MM.1S (cell line): ENCODE data around the gene CDYL.

ENCODE experiments used
- DNase-seq: peaks from one replicate; pipeline ENCODE4 v3.0.0-alpha.2; 2015
- H2AFZ ChIP-seq: fragments of 300-600 bp; sonication (generic); 2 replicates; pipeline ENCODE4 v1.6.0; 2016; ENCODE audit warnings: antibody characterized with exemption, low read length
- H3F3A ChIP-seq: fragments of 300-600 bp; sonication (generic); 2 replicates; pipeline ENCODE4 v1.6.1; 2016; ENCODE audit warnings: mild to moderate bottlenecking, antibody characterized with exemption, low read length, moderate library complexity, mixed read lengths; ENCODE audit not compliant: insufficient read depth
- H3K27ac ChIP-seq: fragments of 300-600 bp; sonication (generic); 2 replicates; pipeline ENCODE4 v1.5.1; 2016; ENCODE audit warnings: mild to moderate bottlenecking, low read length
- H3K27me3 ChIP-seq: fragments of 300-600 bp; sonication (generic); replicated peaks from 2 replicates; pipeline ENCODE4 v1.6.0; 2016; ENCODE audit warnings: low read length; ENCODE audit not compliant: insufficient read depth
- H3K36me3 ChIP-seq: fragments of 300-600 bp; sonication (generic); replicated peaks from 2 replicates; pipeline ENCODE4 v1.6.1; 2016; ENCODE audit warnings: mild to moderate bottlenecking, low read length, mixed read lengths; ENCODE audit not compliant: insufficient read depth
- H3K4me1 ChIP-seq: fragments of 300-600 bp; sonication (generic); 2 replicates; pipeline ENCODE4 v1.6.1; 2016; ENCODE audit warnings: low read length, mixed read lengths
- H3K4me2 ChIP-seq: fragments of 300-600 bp; sonication (generic); 2 replicates; pipeline ENCODE4 v1.6.0; 2016; ENCODE audit warnings: low read depth, low read length
- H3K4me3 ChIP-seq: fragments of 300-600 bp; sonication (generic); 2 replicates; pipeline ENCODE4 v1.5.1; 2016; ENCODE audit warnings: low read length, mixed read lengths
- H3K79me2 ChIP-seq: fragments of 300-600 bp; sonication (generic); 2 replicates; pipeline ENCODE4 v1.6.1; 2016; ENCODE audit warnings: mixed run types, low read length, mixed read lengths
- H3K9ac ChIP-seq: fragments of 300-600 bp; sonication (generic); 2 replicates; pipeline ENCODE4 v1.6.1; 2016; ENCODE audit warnings: low read length, mixed read lengths
- H3K9me2 ChIP-seq: fragments of 300-600 bp; sonication (generic); replicated peaks from 2 replicates; pipeline ENCODE4 v1.6.1; 2016; ENCODE audit warnings: mild to moderate bottlenecking, low read length, mixed read lengths; ENCODE audit not compliant: insufficient read depth
- H3K9me3 ChIP-seq: fragments of 300-600 bp; sonication (generic); replicated peaks from 2 replicates; pipeline ENCODE4 v1.6.1; 2016; ENCODE audit warnings: mild to moderate bottlenecking, low read length, mixed read lengths; ENCODE audit not compliant: insufficient read depth
- H4K20me1 ChIP-seq: fragments of 300-600 bp; sonication (generic); 2 replicates; pipeline ENCODE4 v1.6.1; 2016; ENCODE audit warnings: mild to moderate bottlenecking, low read length, moderate library complexity, mixed read lengths; ENCODE audit not compliant: insufficient read depth
- EZH2 ChIP-seq: fragments of 300-600 bp; sonication (generic); optimal IDR thresholded peaks from 2 replicates; pipeline ENCODE3; 2017; ENCODE audit warnings: low read depth, mild to moderate bottlenecking, antibody characterized with exemption, low read length, mixed read lengths
- EZH2phosphoT487 ChIP-seq: fragments of 300-600 bp; sonication (generic); IDR thresholded peaks from 2 replicates; pipeline ENCODE4 v1.6.1; 2018; ENCODE audit warnings: antibody characterized with exemption, low read length
- TF ChIP-seq, protein P1 (sequence below): fragments of 300-600 bp; sonication (generic); IDR thresholded peaks from 2 replicates; pipeline ENCODE4 v1.5.1; 2016; ENCODE audit warnings: antibody characterized with exemption, low read length, mixed read lengths

CDYL gene

DNA sequence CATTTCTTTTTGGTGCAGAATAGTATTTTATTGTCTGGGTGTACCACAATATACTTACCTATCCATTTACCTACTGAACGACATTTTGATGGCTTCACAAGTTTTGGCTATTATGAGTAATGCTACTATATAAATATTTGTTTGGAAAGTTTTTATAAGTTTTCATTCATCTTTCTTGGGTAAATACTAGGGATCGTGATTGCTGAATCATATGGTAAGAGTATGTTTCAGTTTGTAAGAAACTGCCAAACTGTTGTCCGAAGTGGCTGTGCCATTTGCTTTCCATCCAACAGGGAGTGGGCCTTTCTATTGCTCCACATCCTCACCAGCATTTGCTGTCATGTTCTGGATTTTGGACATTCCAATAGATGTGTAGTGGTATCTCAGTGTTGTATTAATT is 104.2 kb downstream of the CDYL start:
- Histone ChIP-seq H3K79me2 (peaks cover 93% of the 10 kb centered on the region), H3K27ac (peak overlapping the region; percentile 89), H3K4me1 (peaks cover 59% of the 10 kb centered on the region)

DNA sequence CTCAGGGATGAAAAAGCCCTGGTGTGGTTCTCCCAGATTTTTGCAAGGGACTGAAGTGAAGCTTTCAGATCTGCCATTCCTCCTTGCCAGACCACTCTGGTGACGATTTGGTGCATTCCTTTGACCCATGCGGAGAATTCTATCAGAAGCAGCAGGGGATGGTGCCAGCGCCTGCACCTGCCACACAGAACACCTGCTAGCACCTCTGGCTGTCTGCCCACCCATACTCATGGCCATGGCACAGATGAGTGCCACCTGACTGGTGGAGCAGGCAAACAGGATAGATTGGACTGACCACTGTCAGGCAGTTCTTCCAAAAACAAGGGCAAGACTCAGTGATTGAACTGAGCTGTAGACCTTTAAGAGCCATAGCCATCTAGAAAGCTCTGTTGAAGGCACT is 107.1 kb downstream of the CDYL start:
- H3K79me2 ChIP-seq, result peaks cover 94% of the 10 kb centered on the region
- H3F3A ChIP-seq, result peaks cover 14% of the 10 kb centered on the region
- H3K36me3 ChIP-seq, result no peaks in the 10 kb centered on the region
- TF ChIP-seq, protein P1, sequence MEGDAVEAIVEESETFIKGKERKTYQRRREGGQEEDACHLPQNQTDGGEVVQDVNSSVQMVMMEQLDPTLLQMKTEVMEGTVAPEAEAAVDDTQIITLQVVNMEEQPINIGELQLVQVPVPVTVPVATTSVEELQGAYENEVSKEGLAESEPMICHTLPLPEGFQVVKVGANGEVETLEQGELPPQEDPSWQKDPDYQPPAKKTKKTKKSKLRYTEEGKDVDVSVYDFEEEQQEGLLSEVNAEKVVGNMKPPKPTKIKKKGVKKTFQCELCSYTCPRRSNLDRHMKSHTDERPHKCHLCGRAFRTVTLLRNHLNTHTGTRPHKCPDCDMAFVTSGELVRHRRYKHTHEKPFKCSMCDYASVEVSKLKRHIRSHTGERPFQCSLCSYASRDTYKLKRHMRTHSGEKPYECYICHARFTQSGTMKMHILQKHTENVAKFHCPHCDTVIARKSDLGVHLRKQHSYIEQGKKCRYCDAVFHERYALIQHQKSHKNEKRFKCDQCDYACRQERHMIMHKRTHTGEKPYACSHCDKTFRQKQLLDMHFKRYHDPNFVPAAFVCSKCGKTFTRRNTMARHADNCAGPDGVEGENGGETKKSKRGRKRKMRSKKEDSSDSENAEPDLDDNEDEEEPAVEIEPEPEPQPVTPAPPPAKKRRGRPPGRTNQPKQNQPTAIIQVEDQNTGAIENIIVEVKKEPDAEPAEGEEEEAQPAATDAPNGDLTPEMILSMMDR, result no peak
- TF ChIP-seq EZH2 (no peak), EZH2phosphoT487 (no peak)
- no peak for DNase-seq
- H3K4me3 ChIP-seq, result no peak overlapping the region
- H3K27ac ChIP-seq, result no peak overlapping the region
- peaks cover 46% of the 10 kb centered on the region for H3K4me1 ChIP-seq
- H2AFZ ChIP-seq, result no peak overlapping the region
- H3K9ac ChIP-seq, result no peak overlapping the region
- H3K4me2 ChIP-seq, result no peak overlapping the region
- no peaks in the 10 kb centered on the region for H3K27me3 ChIP-seq
- 0 out of 2 replicates have a peak, but pooled peaks cover 6% of the 10 kb centered on the region for H4K20me1 ChIP-seq
- no peaks in the 10 kb centered on the region for H3K9me2 ChIP-seq
- no peaks in the 10 kb centered on the region for H3K9me3 ChIP-seq

More for the DNA sequence above, 104.2 kb downstream of the CDYL start:
- H4K20me1 ChIP-seq, result no peaks in the 10 kb centered on the region
- no peaks in the 10 kb centered on the region for H3K36me3 ChIP-seq
- peak overlapping the region; percentile 47 for H3K9ac ChIP-seq
- H3K9me3 ChIP-seq, result no peaks in the 10 kb centered on the region
- no peaks in the 10 kb centered on the region for H3K9me2 ChIP-seq
- no peaks in the 10 kb centered on the region for H3K27me3 ChIP-seq
- DNase-seq, result no peak
- TF ChIP-seq, protein P1, result no peak
- TF ChIP-seq EZH2phosphoT487, result no peak
- TF ChIP-seq EZH2, result no peak
- H3F3A ChIP-seq, result peaks cover 14% of the 10 kb centered on the region
- H3K4me2 ChIP-seq, result peak overlapping the region; percentile 57
- H3K4me3 ChIP-seq, result peak overlapping the region; percentile 40
- no peak overlapping the region for H2AFZ ChIP-seq

DNA sequence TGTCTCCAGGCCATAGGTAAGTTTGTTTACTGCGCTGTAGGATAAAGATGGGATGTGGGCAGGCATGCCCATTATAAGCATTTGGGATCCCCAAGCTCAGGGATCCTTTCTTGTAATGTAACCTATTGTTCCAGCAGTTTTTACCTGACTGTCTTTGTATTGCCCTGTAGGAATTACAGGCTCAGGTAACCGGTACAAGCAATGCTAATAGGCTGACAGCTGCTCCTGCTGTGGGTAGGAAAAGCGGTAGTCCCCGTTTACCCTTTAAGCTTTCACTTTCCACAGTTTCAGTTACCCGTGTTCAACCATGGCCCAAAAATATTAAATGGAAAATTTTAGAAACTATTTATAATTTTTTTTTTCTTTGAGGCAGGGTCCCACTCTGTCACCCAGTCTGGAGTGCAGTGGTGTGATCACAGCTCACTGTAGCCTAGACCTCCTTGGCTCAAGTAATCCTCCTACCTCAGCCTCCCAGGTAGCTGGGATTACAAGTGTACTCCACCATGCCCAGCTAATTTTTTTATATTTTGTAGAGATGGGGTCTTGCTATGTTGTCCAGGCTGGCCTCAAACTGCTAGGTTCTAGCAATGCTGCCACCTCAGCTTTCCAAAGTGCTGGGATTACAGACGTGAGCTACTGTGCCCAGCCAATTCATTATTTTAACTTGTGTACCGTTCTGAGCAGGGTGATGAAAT is 108.6 kb downstream of the CDYL start:
- no peak overlapping the region for H2AFZ ChIP-seq
- TF ChIP-seq EZH2phosphoT487 (no peak), EZH2 (no peak)
- TF ChIP-seq, protein P1, result no peak
- DNase-seq, result no peak
- H3F3A ChIP-seq, result peaks cover 14% of the 10 kb centered on the region
- peaks cover 37% of the 10 kb centered on the region for H3K4me1 ChIP-seq
- no peaks in the 10 kb centered on the region for H3K36me3 ChIP-seq
- no peak overlapping the region for H3K27ac ChIP-seq
- no peak overlapping the region for H3K4me2 ChIP-seq
- peaks cover 99% of the 10 kb centered on the region for H3K79me2 ChIP-seq
- no peak overlapping the region for H3K4me3 ChIP-seq
- H3K9me3 ChIP-seq, result no peaks in the 10 kb centered on the region
- no peaks in the 10 kb centered on the region for H3K9me2 ChIP-seq
- no peaks in the 10 kb centered on the region for H3K27me3 ChIP-seq
- no peak overlapping the region for H3K9ac ChIP-seq
- 0 out of 2 replicates have a peak, but pooled peaks cover 6% of the 10 kb centered on the region for H4K20me1 ChIP-seq
